ENCODE results near the gene RNF223.
"Not testable (repeated sequence)": the region's sequence is repeated elsewhere in the genome, so short reads cannot be mapped to it uniquely, and the experiment has no call there.

Gene RNF223

GRCh38 chr1:1104152-1104551, 30.0 kb upstream of the RNF223 start:
- 92% methylated on average over 6 of the region's 6 CpGs for WGBS
- Histone ChIP-seq H3K9me3 (ENCODE audit: insufficient read depth, low read depth, low read length) (peaks cover 23% of the 10 kb centered on the region), H3K36me3 (ENCODE audit: insufficient read depth, low read length) (peaks cover 10% of the 10 kb centered on the region; the same call in 1 of the 2 replicates)
- H3K27me3 ChIP-seq (ENCODE audit: insufficient read depth, low read length); H3K4me1 ChIP-seq (ENCODE audit: insufficient read depth, low read length); H3K9ac ChIP-seq (ENCODE audit: low read depth, low read length); H3K4me3 ChIP-seq (ENCODE audit: low read length); H3K27ac ChIP-seq (ENCODE audit: low read depth, low read length): not testable (repeated sequence)

- WGBS, result 80% methylated on average over 7 of the region's 7 CpGs
- H3K27ac ChIP-seq (ENCODE audit: low read depth, low read length), result no peak overlapping the region
- no peak overlapping the region for H3K4me3 ChIP-seq (ENCODE audit: low read length)
- H3K27me3 ChIP-seq (ENCODE audit: insufficient read depth, low read length), result no peaks in the 10 kb centered on the region
- no peak overlapping the region for H3K9ac ChIP-seq (ENCODE audit: low read depth, low read length)
- H3K4me1 ChIP-seq (ENCODE audit: insufficient read depth, low read length), result no peaks in the 10 kb centered on the region
- peaks cover 10% of the 10 kb centered on the region; the same call in 1 of the 2 replicates for H3K36me3 ChIP-seq (ENCODE audit: insufficient read depth, low read length)
- peaks cover 24% of the 10 kb centered on the region for H3K9me3 ChIP-seq (ENCODE audit: insufficient read depth, low read depth, low read length)
Observed at GRCh38 chr1:1101503-1101902, 27.4 kb upstream of the RNF223 start.

GRCh38 chr1:1100296-1100695, 26.2 kb upstream of the RNF223 start:
- Histone ChIP-seq H3K27ac (ENCODE audit: low read depth, low read length) (no peak overlapping the region), H3K4me3 (ENCODE audit: low read length) (no peak overlapping the region), H3K27me3 (ENCODE audit: insufficient read depth, low read length) (no peaks in the 10 kb centered on the region), H3K9me3 (ENCODE audit: insufficient read depth, low read depth, low read length) (peaks cover 26% of the 10 kb centered on the region), H3K4me1 (ENCODE audit: insufficient read depth, low read length) (no peaks in the 10 kb centered on the region), H3K36me3 (ENCODE audit: insufficient read depth, low read length) (0 out of 2 replicates have a peak, but pooled peaks cover 3% of the 10 kb centered on the region), H3K9ac (ENCODE audit: low read depth, low read length) (no peak overlapping the region)
- WGBS, result 88% methylated on average over 11 of the region's 11 CpGs

- WGBS, result 93% methylated on average over 4 of the region's 4 CpGs
- Histone ChIP-seq H3K4me3 (ENCODE audit: low read length) (no peak overlapping the region), H3K4me1 (ENCODE audit: insufficient read depth, low read length) (no peaks in the 10 kb centered on the region), H3K9ac (ENCODE audit: low read depth, low read length) (no peak overlapping the region), H3K9me3 (ENCODE audit: insufficient read depth, low read depth, low read length) (peaks cover 32% of the 10 kb centered on the region), H3K27me3 (ENCODE audit: insufficient read depth, low read length) (no peaks in the 10 kb centered on the region), H3K27ac (ENCODE audit: low read depth, low read length) (no peak overlapping the region), H3K36me3 (ENCODE audit: insufficient read depth, low read length) (0 out of 2 replicates have a peak, but pooled peaks cover 3% of the 10 kb centered on the region)
Observed at GRCh38 chr1:1099506-1100183, 25.5 kb upstream of the RNF223 start.

- H3K27me3 ChIP-seq (ENCODE audit: insufficient read depth, low read length), result no peaks in the 10 kb centered on the region
- H3K36me3 ChIP-seq (ENCODE audit: insufficient read depth, low read length), result no peaks in the 10 kb centered on the region
- H3K9me3 ChIP-seq (ENCODE audit: insufficient read depth, low read depth, low read length), result peaks cover 32% of the 10 kb centered on the region
- 95% methylated on average over 18 of the region's 18 CpGs for WGBS
- no peaks in the 10 kb centered on the region for H3K4me1 ChIP-seq (ENCODE audit: insufficient read depth, low read length)
- H3K9ac ChIP-seq (ENCODE audit: low read depth, low read length), result no peak overlapping the region
- no peak overlapping the region for H3K27ac ChIP-seq (ENCODE audit: low read depth, low read length)
- H3K4me3 ChIP-seq (ENCODE audit: low read length), result no peak overlapping the region
Observed at GRCh38 chr1:1098681-1099421, 24.7 kb upstream of the RNF223 start.

- not testable (repeated sequence) for H3K4me3 ChIP-seq (ENCODE audit: low read length)
- WGBS, result 89% methylated on average over 5 of the region's 5 CpGs
Observed at GRCh38 chr1:1096136-1096535, 22.0 kb upstream of the RNF223 start.

GRCh38 chr1:1094981-1095380, 20.9 kb upstream of the RNF223 start:
- Histone ChIP-seq H3K4me3 (ENCODE audit: low read length) (no peak overlapping the region), H3K36me3 (ENCODE audit: insufficient read depth, low read length) (no peaks in the 10 kb centered on the region), H3K27ac (ENCODE audit: low read depth, low read length) (no peak overlapping the region), H3K4me1 (ENCODE audit: insufficient read depth, low read length) (no peaks in the 10 kb centered on the region), H3K9me3 (ENCODE audit: insufficient read depth, low read depth, low read length) (peaks cover 26% of the 10 kb centered on the region), H3K27me3 (ENCODE audit: insufficient read depth, low read length) (no peaks in the 10 kb centered on the region), H3K9ac (ENCODE audit: low read depth, low read length) (no peak overlapping the region)
- 92% methylated on average over 6 of the region's 7 CpGs for WGBS

More at GRCh38 chr1:1096136-1096535, 22.0 kb upstream of the RNF223 start:
- not testable (repeated sequence) for H3K4me1 ChIP-seq (ENCODE audit: insufficient read depth, low read length); H3K9ac ChIP-seq (ENCODE audit: low read depth, low read length); H3K27me3 ChIP-seq (ENCODE audit: insufficient read depth, low read length); H3K36me3 ChIP-seq (ENCODE audit: insufficient read depth, low read length); H3K27ac ChIP-seq (ENCODE audit: low read depth, low read length)
- peaks cover 32% of the 10 kb centered on the region for H3K9me3 ChIP-seq (ENCODE audit: insufficient read depth, low read depth, low read length)

GRCh38 chr1:1093610-1093943, 19.5 kb upstream of the RNF223 start:
- peaks cover 19% of the 10 kb centered on the region for H3K9me3 ChIP-seq (ENCODE audit: insufficient read depth, low read depth, low read length)
- no peak overlapping the region for H3K4me3 ChIP-seq (ENCODE audit: low read length)
- H3K9ac ChIP-seq (ENCODE audit: low read depth, low read length), result no peak overlapping the region
- WGBS, result 93% methylated on average over 10 of the region's 10 CpGs
- H3K27ac ChIP-seq (ENCODE audit: low read depth, low read length), result no peak overlapping the region
- no peaks in the 10 kb centered on the region for H3K36me3 ChIP-seq (ENCODE audit: insufficient read depth, low read length)
- no peaks in the 10 kb centered on the region for H3K4me1 ChIP-seq (ENCODE audit: insufficient read depth, low read length)
- no peaks in the 10 kb centered on the region for H3K27me3 ChIP-seq (ENCODE audit: insufficient read depth, low read length)

- Histone ChIP-seq H3K9me3 (ENCODE audit: insufficient read depth, low read depth, low read length) (peaks cover 19% of the 10 kb centered on the region), H3K36me3 (ENCODE audit: insufficient read depth, low read length) (no peaks in the 10 kb centered on the region), H3K27ac (ENCODE audit: low read depth, low read length) (no peak overlapping the region), H3K4me3 (ENCODE audit: low read length) (no peak overlapping the region), H3K9ac (ENCODE audit: low read depth, low read length) (no peak overlapping the region), H3K4me1 (ENCODE audit: insufficient read depth, low read length) (no peaks in the 10 kb centered on the region), H3K27me3 (ENCODE audit: insufficient read depth, low read length) (no peaks in the 10 kb centered on the region)
- whole genome bisulfite sequencing, result 93% methylated on average over 14 of the region's 14 CpGs
Observed at GRCh38 chr1:1092894-1093609, 18.9 kb upstream of the RNF223 start.

- no peak overlapping the region for H3K9ac ChIP-seq (ENCODE audit: low read depth, low read length)
- no peaks in the 10 kb centered on the region for H3K4me1 ChIP-seq (ENCODE audit: insufficient read depth, low read length)
- H3K27me3 ChIP-seq (ENCODE audit: insufficient read depth, low read length), result no peaks in the 10 kb centered on the region
- no peaks in the 10 kb centered on the region for H3K36me3 ChIP-seq (ENCODE audit: insufficient read depth, low read length)
- peaks cover 19% of the 10 kb centered on the region for H3K9me3 ChIP-seq (ENCODE audit: insufficient read depth, low read depth, low read length)
- H3K27ac ChIP-seq (ENCODE audit: low read depth, low read length), result no peak overlapping the region
- no peak overlapping the region for H3K4me3 ChIP-seq (ENCODE audit: low read length)
- 94% methylated on average over 28 of the region's 28 CpGs for WGBS
Observed at GRCh38 chr1:1092149-1092855, 18.2 kb upstream of the RNF223 start.

All from HUES64 (cell line).